HG02885 (cell line): ENCODE measurements around the gene ARL8A.

Source experiments
- ATAC-seq: cut with Tn5 transposase; IDR thresholded peaks from one replicate; pipeline ENCODE4 v1.9.1; 2021; ENCODE audit warnings: mild to moderate bottlenecking; ENCODE audit not compliant: unreplicated experiment, poor library complexity

Gene ARL8A

GRCh38 chr1:202086579-202087350 is 57.8 kb downstream of the ARL8A start:
- ATAC-seq, result no peak

GRCh38 chr1:202085682-202086373 is 58.7 kb downstream of the ARL8A start:
- no peak for ATAC-seq

GRCh38 chr1:202084791-202085681 is 59.5 kb downstream of the ARL8A start:
- no peak for ATAC-seq
